SK-N-DZ (cell line): Measurements from ENCODE around the gene CLEC16A.

Experiments
- DNase-seq: peaks from one replicate; pipeline ENCODE4 v3.0.0-alpha.2; 2015; ENCODE audit warnings: low spot score

Gene CLEC16A

DNA sequence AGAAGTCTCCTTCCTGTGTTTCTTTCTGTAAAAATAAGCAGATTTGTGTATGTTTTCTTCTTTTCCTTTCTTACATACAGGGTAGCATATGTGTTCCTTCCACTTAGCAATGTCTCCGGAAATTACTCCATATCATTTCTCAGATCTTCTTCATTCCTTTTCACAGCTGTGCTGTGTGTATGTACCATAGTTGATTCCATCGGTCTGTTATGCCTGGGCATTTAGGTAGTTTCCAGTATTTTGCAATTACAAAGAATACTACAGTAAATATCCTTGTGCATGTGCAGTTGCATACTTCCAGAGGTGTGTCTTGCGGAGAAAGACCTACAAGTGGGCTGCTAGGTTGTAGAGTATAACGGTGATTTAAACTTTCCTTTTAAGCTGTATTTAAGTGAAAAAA, 69.8 kb downstream of the CLEC16A start:
- DNase-seq, result no peak

DNA sequence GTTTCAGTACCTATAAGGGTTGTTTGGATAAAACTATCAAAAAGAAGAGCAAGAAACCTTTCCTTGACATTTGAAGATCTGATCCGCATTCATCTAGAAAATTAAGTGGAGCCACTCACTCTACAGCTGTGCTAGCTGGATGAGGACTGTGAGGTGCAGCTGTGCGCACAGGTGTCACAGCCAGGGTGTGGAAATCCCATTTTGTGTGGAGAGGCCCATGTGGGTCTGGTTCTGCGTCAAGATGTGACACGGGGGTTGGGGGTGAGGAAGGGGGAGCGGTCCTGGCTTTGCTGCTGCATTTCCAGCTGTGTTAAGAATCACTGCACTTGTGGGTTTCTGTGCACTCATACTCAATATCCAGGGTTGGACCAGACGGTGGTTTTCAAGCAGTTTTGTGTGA, 70.7 kb downstream of the CLEC16A start:
- DNase-seq, result no peak

DNA sequence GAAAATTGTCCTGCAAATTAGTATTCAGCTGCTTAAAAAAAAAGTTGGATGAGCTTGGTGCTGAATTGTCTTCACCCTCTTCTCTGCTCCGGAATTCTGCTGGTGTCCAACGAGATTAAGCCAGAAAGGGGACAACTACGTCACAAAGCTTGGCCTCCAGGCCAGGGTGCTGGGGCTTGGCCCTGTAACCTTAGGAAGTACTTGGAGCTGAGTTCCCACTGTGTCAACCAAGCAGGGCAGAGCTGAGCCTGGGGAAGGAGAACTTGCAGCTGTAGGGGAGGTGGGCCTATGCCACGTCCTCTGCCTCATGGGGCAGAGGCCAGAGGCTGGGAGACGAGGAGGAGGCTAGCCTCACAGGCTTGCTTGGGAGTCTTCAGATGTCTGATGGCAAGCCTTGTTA, 71.2 kb downstream of the CLEC16A start:
- no peak for DNase-seq

DNA sequence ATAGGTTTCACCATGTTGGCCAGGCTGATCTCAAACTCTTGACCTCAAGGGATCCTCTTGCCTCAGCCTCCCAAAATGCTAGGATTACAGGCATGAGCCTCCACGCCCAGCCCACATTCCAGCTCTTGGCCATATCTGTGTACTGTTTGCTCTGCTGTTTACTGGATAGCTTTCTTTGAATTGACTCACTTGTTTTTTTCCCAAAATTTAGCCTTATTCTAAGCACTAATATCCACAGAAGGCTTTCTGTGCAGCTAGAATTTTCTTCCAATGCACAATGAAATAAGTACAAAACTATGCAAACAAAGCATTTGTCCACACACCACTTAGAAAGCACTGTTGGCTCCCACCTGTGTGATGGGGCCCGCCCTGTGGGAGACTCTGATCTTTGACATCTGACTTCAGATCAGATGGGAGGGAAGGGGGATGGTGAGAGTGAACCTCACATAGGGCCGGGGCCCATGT, 72.2 kb downstream of the CLEC16A start:
- no peak for DNase-seq

DNA sequence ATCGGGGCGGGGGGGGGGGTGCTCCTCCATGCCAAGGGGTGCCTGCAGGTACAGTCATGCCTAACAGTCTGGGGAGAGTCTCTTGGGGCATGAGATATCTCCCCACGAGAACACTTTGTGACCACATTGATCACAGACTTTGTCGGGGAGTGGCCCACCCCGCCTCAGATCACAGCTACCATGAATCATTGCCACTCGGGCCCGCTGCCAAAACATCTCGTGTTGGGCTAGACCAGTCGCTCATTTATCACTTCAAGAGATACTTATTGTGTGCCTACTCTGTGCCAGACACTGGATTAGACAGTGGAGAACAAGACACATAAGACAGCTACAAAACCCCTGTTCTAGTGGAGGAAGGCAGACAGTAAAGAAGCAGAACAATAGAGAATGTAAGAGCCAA, 72.6 kb downstream of the CLEC16A start:
- DNase-seq, result no peak

DNA sequence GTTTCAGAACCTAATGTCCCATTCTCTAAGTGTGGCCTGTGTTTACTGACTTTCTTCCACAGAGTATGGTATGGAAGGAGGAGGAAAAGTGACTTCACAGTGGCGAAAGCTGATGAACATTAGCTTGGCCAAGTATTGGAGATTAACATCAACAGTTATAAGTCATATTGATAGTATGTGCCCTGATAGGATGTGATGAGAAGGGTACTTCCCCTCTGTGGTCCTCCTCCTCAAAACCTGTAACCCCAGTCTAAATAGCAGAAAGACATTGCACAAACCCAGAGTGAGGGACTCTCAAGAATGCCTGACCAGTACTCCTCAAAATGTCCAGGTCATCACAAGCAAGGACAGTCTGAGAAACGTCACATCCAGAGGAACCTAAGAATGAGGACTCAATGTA, 73.1 kb downstream of the CLEC16A start:
- DNase-seq, result no peak

DNA sequence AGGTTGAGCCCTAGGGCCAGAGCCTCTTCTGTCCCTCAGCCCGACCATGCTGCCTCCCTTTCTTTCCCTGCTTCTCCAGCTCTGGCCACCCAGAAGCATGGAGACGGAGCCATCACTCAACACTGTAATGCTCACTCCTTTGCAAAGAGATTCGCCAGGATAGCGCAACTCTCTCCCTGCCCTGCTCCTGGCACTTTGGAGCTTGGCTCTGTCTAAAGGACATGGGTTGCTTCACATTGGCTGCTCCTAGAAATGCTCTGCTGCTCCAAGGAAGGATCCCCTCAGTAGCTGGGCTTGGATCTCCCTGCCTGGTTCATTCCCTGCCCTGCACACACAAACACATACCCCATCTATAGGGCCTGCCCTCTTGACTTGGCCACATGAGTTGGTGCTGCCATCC, 76.0 kb downstream of the CLEC16A start:
- no peak for DNase-seq

DNA sequence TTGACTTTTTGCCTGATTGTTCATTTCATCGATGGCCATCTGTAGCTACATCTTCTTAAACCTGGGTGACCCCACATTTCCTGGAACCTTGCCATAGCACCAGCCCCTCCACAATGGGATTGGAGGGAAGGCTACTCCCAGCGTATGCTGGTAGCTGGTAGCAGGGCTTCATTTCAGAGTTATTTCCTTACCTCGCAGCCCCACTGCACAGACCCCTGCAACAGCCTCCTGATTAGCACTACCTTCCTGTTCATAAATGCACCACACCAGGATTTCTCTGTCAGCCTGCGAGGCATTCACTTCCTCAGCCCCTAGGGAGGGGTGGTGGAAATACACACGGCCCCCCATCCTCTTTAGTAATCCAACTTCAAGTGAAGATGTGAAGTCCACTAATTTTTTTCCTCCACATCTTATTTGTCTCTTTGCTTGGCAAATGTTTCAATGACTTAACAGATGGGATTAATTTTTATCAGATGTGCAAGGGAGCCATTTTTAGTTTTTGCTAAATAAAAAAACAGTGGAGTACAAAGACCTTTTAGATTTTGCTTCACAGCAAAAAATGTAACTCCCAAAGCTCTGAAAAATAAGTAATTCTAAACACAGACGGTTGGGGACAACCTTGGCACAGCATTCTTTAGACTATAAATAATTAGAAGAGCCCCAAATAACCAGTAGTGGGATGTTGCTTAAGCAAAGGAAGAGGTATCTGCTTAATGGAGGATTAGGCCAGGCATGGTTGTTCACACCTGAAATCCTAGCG, 76.6 kb downstream of the CLEC16A start:
- DNase-seq, result no peak

DNA sequence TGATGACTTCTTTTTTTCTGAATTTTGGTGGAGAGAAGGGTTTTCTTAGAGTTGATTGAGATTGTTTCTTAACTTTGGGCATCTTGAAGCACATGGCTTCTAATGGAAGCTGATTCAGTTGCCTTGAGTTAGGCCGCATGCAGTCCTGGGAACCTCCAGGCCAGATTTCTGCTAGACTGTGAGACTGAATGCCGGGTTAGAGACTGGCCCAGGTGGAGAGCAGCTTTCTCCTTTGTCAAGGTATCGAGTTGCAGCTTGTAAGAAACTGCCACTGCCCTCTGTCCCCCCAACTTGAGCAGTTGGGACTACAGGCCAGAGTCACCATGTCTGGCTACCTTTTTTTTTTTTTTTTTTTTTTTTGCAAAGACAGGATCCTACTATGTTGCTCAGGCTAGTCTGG, 77.6 kb downstream of the CLEC16A start:
- no peak for DNase-seq

DNA sequence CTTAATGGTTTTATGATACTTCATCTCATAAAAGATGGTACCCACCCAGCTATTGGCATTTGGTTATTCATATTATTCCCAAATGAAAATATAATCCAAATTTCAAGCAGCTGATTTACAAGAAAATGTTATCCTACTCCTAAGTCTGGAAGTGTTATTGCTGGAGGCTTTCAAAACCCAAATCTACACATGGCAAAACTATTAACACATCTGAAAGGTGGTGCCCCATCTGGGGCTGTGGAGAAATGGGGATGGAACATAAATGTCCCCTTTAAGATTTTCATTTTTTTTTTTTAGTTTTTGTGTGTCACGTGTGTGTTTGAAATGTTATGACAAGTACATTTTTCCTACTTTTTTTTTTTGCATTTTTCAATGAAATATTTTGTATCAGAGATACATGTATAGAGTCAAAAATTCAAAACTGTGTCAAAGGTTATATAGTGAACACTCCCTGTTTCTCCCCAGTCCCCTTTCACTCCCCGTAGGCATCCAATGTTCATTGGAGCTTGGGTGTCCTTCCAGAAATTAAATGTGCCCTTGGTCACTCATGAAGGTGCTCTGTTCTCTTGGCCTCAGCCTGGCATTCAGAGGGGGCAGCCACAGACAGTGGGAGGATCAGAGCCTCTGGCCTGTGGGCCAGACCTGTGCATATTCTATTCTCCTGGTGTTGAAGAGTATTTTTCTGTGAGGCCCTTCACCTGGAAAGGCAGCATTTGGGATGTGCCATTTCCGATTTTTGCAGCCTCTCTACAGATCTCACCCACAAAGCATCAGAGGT, 79.1 kb downstream of the CLEC16A start:
- no peak for DNase-seq

DNA sequence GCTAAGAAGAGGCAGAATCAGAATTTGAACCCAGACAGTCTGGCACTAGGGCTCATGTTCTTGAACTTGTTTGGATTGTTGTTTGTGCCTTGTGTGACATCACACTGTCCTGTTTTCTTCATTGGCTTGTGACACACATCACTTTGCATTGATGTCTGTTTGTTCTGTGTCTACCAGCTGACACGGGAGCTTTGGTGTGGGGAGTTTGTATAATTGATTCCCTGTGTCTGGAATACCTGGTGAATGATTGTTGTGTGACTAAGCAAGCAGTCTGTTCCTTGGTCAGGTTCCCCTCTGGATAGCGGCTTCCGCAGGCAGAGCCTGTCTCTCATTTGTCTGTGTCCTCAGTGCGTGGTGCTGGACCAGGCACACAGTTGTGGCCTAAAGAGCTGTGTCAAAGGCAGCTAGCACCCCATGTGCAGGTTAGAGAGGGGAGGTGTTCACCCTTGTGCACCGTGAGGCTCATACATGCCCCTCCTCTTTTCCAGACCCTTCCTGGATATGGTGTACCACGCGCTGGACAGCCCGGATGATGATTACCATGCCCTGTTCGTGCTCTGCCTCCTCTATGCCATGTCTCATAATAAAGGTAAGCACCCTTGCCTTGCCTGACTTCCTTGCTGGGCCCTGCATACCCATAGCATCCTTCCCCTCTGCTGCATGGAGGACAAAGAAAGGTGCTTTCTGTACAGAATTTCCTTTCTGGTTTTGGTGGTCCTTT, 80.1 kb downstream of the CLEC16A start:
- DNase-seq, result no peak

DNA sequence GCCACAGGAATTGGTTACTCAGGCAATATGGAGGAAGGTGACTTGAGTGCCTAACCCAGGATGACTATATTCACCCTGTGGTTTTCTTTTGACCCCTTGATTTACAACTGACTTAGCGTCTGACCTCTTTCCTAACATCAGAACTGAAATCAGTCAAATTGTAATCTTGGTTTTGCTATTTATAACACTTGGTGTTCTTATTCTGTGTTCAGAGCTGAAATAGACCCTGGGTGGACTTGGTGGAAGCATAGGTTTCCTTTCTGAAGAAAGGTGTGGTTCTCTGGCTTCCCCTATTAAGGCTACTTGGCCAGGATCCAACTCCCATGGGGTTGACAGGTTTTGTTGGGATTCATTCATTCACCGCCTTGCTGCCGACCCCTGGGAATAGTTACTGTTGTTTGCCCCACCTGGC, 80.8 kb downstream of the CLEC16A start:
- DNase-seq, result no peak

DNA sequence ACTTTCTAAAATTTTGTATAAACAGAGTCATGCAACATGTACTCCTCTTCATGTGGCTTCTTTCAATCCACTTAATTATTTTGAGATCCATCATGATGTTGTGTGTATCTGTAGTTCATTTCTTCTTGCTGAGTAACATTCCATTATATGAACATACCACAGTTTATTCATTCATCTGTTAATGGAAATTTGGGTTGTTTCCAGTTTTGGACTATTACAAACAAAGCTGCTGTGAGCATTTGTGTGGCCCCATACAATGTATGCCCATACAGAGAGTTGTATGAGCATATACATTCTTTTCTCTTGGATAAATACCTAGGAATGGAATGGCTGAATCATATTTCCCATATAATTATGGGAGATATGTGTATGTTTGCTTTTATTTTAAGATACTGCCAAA, 85.6 kb downstream of the CLEC16A start:
- DNase-seq, result no peak

DNA sequence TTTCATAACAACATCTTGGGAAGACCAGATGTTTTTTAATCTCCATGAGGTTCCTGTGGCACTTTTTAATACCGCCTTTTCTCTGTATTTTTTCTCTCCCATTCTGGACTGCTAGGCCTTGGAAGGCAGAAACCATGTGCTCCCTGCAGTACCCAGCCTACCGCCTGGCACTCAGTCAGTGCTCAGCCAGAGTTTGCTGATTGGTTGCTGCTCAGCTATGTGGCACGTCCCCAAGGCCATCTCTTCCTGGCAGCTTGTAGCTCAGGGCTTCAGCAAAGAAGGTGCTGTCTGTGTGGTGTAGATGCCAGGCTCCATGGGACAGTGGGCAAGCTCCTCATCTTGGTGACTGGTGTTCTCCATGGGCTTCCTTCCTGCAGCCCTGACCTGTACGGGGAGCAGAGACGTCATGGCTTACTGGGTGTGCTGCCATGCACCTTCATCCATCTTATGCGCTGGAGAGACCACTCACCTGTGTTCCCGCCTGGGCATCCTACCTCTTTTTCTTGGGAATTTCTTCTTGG, 86.7 kb downstream of the CLEC16A start:
- DNase-seq, result no peak

DNA sequence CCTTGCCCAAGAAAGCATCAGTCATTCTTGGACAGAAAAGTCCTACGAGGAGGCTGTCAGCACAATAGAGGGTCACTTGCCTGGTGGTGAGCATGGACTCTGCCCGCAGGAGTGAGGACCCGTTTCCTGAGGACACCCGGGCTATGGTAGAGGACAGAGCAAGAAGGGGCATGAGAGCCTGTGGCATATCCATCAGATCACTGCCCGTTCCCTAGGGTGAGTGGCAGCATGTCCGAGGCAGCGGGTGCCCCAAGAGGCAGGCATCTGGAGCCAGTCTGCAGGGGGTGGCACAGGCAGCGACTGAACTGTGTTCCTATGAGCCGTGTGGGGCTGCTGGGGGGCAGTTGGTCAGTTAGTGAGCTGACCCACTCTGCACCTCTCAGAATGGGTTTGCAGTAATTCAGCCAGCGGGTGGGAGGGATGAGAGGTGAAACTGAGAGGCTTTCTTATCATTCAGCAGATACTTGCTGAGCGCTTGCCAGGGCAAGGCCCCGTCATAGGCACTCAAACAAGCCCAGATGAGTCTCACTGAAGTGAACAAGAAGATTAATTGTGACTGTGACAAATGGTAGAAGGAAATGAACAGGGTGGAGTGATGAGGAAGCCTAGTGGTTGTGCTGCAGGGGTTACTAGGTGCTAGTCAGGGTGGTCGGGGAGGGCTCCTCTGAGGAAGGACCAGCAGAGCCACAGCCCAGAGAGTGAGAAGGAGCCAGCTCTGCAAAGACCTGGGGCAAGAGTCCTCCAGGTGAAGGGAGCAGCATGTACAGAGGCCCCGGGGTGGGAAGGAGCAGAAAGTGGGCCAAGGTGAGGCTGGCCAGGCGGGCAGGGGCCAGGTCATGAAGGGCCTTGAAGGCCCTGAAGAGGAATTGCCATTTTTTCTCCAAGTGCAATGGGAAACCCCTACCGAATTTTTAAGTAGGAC, 87.9 kb downstream of the CLEC16A start:
- DNase-seq, result no peak

DNA sequence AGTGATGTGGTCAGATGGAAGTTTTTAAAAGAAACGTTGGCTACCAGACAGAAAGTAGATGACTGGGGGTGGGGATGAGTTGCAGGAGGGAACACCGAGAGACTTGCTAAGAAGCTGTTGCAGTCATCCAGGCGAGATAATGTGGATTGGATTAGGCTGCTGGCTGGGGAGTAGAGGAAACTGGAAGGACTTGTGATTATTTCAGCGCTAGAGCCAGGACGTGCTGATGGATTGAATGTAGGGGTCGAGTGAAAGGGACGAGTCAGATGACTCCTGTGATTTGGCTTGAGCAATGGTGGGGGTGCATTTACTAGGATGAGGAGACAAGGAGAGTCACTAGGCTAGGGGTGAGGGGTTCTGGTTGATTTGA, 88.5 kb downstream of the CLEC16A start:
- DNase-seq, result no peak

DNA sequence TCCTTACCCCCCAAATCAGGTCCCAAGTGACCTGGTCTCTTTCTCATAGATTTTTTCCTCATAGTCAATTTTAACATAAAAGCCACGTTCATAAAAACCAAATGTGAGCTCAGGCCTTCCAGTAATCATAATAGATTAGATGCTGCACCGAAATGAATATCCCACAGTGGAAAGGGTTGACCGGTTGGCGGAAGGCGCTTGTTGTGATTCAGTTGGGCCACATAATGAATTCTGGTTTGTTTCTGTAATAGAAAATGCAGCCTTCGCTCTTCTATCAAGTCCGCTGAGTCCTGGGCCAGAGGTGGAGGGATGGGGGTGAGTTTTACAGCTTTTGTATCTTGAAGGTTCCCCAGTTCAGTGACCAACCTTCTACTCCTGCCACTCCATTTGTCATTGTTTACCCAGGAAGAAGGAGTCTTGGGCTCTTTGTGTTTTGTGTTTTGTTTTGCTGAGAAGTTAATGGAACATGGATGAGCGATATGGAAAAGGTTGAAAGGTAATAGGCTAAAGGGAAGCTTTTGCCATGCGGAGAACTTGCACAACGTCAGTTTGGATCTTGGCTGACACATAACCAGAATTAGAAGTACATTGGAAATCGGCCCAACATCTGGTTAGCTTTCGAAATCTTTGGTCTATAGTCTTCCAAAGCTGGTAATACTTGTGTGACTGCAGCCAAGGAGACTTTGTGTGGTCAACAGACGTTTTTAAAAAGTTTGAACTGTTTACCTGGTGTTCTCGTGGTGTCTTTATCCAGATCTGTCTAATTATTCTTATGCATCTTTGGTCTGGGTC, 89.5 kb downstream of the CLEC16A start:
- DNase-seq, result no peak

DNA sequence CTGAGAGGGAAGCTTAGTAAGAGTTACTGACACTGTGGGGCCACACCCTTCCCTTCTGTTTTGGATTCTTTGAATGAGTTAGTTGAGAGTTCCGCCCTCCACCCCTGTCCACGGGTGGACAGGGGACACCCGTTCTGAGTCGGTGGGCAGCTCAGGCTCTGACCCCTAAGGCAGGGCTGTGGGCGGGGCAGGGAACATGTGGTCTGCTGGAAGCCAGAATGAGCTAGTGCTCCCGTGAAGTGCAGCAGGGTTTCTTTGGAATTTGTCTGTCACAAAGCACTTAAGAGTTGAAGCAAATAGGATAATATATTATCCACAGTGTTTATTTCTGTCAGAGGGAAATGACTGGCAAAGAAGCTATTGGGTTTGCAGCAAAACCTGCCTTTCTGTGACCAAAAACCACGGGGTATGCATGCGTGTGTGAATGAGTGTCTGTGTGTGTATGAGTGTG, 90.1 kb downstream of the CLEC16A start:
- DNase-seq, result no peak

DNA sequence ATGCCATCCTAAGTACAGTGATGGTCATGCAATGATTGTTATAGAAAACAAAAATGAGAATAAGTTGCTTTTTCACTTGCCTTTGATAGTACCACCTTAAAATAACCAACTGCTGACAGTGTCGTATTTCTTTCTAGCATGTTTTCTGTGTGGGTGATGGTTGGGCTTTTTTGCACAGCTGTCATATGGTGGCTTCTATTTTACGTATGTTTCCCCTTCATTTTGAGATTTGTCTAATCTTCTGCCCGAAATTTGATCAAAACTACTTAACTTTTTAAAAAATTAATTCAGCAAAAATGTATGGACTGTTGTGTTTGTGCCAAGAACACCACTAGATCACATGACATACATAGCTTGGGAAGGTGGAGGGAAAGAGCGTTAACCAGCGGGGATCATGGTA, 90.7 kb downstream of the CLEC16A start:
- no peak for DNase-seq

DNA sequence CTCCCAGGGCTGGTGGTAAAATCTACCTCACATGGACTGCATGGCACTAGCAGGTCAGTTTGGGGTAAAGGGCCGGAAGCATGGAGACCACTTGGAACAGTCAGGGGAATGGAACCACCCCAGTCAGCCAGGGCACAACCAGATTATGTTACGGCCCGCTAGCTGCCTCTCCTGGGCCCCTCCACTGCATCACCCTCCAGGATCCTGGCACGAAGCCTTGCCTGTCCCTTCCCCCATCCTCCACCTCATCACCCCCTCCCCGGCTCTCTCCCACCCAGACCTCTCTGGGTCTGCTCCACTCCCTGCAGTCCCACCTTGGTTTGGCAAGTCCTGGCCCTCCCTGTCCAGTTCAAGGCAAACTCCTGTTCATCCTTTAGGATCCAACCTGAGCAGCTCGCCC, 91.7 kb downstream of the CLEC16A start:
- no peak for DNase-seq
